22Rv1 (cell line): ENCODE data around the gene SYNE2.

Experiments used
- ZFX ChIP-seq: fragments of 450-650 bp; IDR thresholded peaks from 2 replicates; pipeline ENCODE4 v1.6.1; 2017; ENCODE audit warnings: antibody characterized with exemption, borderline replicate concordance
- TF ChIP-seq, protein P1 (sequence below): fragments of 450-650 bp; IDR thresholded peaks from 2 replicates; pipeline ENCODE4 v1.5.1; 2017; ENCODE audit warnings: mild to moderate bottlenecking

DNA sequence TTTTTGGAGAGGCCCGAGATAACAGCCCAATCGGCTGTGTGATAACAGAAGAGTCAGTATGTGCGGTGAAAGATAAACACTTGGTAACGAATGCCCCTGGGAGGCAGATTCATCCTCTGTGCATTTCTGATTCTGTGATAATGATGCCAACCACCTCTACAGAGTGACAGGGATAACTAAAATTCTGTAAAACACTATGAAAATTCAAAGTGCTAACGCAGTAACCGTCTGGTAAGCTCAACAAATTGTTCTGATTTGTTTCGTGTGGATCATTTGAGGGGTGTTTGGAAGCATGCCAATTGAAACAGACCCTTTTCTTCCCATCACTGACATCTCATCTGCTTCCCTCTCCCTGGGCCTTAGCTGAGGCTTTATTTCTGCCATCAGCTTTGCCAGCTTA is 365.0 kb downstream of the SYNE2 start:
- TF ChIP-seq, protein P1, sequence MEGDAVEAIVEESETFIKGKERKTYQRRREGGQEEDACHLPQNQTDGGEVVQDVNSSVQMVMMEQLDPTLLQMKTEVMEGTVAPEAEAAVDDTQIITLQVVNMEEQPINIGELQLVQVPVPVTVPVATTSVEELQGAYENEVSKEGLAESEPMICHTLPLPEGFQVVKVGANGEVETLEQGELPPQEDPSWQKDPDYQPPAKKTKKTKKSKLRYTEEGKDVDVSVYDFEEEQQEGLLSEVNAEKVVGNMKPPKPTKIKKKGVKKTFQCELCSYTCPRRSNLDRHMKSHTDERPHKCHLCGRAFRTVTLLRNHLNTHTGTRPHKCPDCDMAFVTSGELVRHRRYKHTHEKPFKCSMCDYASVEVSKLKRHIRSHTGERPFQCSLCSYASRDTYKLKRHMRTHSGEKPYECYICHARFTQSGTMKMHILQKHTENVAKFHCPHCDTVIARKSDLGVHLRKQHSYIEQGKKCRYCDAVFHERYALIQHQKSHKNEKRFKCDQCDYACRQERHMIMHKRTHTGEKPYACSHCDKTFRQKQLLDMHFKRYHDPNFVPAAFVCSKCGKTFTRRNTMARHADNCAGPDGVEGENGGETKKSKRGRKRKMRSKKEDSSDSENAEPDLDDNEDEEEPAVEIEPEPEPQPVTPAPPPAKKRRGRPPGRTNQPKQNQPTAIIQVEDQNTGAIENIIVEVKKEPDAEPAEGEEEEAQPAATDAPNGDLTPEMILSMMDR = no peak
- no peak for TF ChIP-seq ZFX
